Measurements from ENCODE around the gene MALAT1. TPM values are rescaled to one million over a fixed set of nuclear protein-coding genes. Genes with fewer than 3 reads are reported as not detected.
"Not testable (repeated sequence)": the region's sequence is repeated elsewhere in the genome, so short reads cannot be mapped to it uniquely, and the experiment has no call there.

The MALAT1 gene
- polyA plus RNA-seq, 4 donors: 386 to 707 (median 624) TPM

GRCh38 chr11:65516135-65516968 lies 17.5 kb downstream of the MALAT1 start:
- DNase-seq (ENCODE audit: low read depth in 4 of 4, low spot score in 3 of 4): no peak

- DNase-seq (ENCODE audit: low read depth in 4 of 4, low spot score in 3 of 4): not testable (repeated sequence)
Observed at GRCh38 chr11:65518941-65519549, 20.2 kb downstream of the MALAT1 start.

- DNase-seq (ENCODE audit: low read depth in 4 of 4, low spot score in 3 of 4): not testable (repeated sequence)
Observed at GRCh38 chr11:65521777-65522521, 23.1 kb downstream of the MALAT1 start.

- not testable (repeated sequence) for DNase-seq (ENCODE audit: low read depth in 4 of 4, low spot score in 3 of 4)
Observed at GRCh38 chr11:65522718-65523630, 24.1 kb downstream of the MALAT1 start.

GRCh38 chr11:65523631-65523968 lies 24.8 kb downstream of the MALAT1 start:
- not testable (repeated sequence) for DNase-seq (ENCODE audit: low read depth in 4 of 4, low spot score in 3 of 4)

GRCh38 chr11:65524014-65524740 lies 25.3 kb downstream of the MALAT1 start:
- no peak for DNase-seq (ENCODE audit: low read depth in 4 of 4, low spot score in 3 of 4)

GRCh38 chr11:65524741-65525545 lies 26.1 kb downstream of the MALAT1 start, which contains the start of gene SCYL1:
SCYL1 (plus strand) TSS chr11:65525083; CDS start chr11:65525154, 71 bp downstream.
- DNase-seq (ENCODE audit: low read depth in 4 of 4, low spot score in 3 of 4): peak in 3 of 4 donors; percentile 50 to 62 (median 61)

- DNase-seq (ENCODE audit: low read depth in 4 of 4, low spot score in 3 of 4): no peak
Observed at GRCh38 chr11:65525546-65526480, 27.0 kb downstream of the MALAT1 start.

- DNase-seq (ENCODE audit: low read depth in 4 of 4, low spot score in 3 of 4): no peak
Observed at GRCh38 chr11:65526744-65527143, 27.9 kb downstream of the MALAT1 start.

GRCh38 chr11:65528819-65529350 lies 30.0 kb downstream of the MALAT1 start:
- DNase-seq (ENCODE audit: low read depth in 4 of 4, low spot score in 3 of 4): no peak

- DNase-seq (ENCODE audit: low read depth in 4 of 4, low spot score in 3 of 4): no peak
Observed at GRCh38 chr11:65529475-65530156, 30.8 kb downstream of the MALAT1 start.

GRCh38 chr11:65530157-65530496 lies 31.3 kb downstream of the MALAT1 start:
- DNase-seq (ENCODE audit: low read depth in 4 of 4, low spot score in 3 of 4): no peak

- DNase-seq (ENCODE audit: low read depth in 4 of 4, low spot score in 3 of 4): no peak
Observed at GRCh38 chr11:65532388-65533064, 33.7 kb downstream of the MALAT1 start.

GRCh38 chr11:65535102-65535501 lies 36.3 kb downstream of the MALAT1 start:
- no peak for DNase-seq (ENCODE audit: low read depth in 4 of 4, low spot score in 3 of 4)

GRCh38 chr11:65536412-65537295 lies 37.8 kb downstream of the MALAT1 start:
- DNase-seq (ENCODE audit: low read depth in 4 of 4, low spot score in 3 of 4): no peak

- DNase-seq (ENCODE audit: low read depth in 4 of 4, low spot score in 3 of 4): no peak
Observed at GRCh38 chr11:65537296-65537597, 38.4 kb downstream of the MALAT1 start.
